ENCODE results near the gene LHFPL5.

Gene LHFPL5

DNA sequence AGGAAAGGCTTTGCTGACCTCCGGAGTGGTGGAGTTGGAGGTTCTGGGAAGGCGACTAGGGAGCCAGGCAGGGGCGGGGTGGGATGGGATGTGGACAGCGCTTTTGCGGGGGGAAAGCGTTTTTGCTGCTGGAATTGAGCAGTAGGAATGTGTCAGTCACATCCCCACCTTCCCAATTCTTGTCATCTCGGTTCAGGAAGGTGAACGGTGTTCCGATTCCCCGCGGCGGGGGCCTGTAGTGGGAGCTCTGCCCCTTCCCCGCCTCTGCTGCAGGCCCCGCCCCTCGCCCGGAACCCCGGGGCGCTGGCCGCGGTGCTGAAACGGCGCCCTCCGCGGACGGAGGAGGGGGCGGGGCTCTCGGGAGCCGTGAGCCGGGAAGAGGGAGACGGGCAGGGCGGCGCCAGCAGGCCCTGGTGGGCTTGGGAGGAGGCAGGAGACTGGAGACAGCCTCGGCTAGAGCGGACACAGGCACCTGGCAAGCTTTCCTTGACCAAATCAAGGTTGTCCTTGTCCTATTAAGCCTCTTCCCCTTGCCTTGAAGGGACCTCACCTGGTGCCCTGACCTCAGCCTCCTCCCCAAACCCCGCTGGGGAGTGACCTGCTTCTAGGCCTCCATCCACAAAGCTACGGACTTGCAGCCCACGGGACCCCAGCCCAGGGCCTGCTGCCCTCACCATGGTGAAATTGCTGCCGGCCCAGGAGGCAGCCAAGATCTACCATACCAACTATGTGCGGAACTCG is at the start of gene LHFPL5:
LHFPL5 (plus strand) TSS at position 357 of the 741 bp plus-strand sequence; CDS start at position 676, 319 bp downstream.
- FAIRE-seq, result no peak

DNA sequence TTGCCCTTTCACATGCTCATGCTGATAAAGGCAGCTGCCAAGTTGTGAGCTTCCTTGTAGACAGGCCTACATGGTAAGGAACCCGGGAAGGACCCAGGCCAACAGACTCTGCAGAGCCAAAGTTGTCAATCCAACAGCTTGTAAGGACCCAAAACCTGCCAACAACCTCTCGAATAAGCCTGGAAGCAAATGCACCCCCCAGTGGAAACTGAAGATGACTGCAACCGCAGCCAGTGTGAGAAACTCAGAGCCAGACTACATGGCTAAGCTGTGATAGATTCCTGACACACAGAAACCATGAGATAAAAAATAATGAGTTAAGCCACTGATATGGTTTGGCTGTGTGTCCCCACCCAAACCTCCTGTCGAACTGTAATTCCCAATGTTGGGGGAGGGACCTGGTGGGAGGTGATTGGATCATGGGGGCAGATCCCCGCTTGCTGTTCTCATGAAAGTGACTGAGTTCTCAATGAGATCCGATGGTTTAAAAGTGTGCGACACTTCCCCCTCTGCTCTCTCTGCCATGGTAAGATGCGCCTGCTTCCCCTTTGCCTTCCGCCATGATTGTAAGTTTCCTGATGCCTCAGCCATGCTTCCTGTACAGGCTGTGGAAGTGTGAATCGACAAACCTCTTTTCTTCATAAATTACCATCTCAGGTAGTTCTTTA is 47.6 kb upstream of the LHFPL5 start:
- no peak for FAIRE-seq

DNA sequence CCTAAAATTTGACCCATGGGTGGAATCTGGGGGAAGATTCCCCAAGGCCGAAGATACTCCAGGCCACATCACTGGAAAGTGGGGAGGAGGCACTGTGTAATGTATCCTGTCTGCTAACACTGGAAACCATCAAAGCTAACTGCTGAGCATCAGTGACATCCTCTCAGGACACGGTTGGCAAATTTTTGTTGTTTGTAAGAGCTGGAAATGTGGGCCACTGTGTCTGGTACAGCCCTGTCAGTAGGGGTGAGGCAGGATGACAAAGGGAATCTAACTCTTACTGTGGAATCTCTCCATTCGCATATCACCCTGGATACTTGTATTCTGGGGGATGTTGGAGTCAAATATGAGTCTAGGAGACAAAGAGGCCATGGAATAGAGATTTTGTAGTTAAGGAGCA is 45.7 kb upstream of the LHFPL5 start:
- FAIRE-seq, result no peak

DNA sequence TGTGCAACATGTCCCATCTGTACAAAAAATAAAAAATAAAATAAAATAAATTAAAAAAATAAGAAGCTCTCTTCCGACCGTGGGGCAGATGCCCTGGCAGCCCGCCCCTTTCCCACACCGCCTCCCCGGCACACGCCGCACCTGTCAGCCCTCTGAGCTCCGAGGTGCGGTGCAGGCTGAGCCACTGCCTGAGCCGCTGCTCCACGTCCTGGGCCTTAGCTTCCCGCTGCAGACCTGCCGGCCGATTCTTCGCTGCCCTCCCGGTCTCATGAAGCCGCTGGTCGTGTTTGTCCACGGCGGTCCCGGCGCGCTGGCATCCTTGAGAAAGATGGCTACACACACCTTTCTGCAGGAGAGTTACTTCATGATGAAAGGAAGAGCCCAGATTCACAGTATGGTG is 39.4 kb upstream of the LHFPL5 start:
- FAIRE-seq, result no peak

DNA sequence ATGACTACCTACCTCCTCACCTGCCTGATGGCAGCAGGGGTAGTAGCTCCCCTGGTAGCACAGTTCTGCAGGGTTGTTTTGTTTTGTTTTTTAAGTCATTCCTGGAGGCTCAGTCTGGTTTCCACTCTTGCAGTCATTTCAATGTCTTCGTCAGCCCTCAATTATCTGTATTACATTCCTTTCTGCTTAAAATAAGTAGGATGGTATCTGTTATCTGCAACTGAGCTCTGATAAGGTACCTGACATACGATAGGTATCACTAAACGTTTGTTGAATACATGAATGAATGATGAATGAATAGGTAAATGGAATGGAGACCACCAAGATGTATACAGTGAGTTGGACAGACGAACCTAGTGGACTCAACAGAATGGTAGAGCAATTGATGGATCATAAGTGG is 35.9 kb upstream of the LHFPL5 start:
- FAIRE-seq, result no peak

DNA sequence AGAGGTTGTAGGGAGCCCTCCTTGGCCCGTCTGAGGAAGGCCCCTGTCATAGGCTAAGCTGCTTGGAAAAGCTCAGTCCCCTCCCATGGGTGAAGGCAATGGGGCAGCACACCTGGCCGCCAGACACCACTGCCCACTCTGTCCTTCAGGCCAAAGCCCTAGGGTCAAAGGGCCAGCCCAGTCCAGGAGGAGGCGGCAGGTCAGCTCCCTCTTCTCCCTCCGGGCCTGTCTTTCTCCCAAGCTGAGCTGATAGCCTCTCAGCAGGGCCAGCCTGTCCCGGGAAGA is 33.9 kb upstream of the LHFPL5 start:
- FAIRE-seq, result no peak

DNA sequence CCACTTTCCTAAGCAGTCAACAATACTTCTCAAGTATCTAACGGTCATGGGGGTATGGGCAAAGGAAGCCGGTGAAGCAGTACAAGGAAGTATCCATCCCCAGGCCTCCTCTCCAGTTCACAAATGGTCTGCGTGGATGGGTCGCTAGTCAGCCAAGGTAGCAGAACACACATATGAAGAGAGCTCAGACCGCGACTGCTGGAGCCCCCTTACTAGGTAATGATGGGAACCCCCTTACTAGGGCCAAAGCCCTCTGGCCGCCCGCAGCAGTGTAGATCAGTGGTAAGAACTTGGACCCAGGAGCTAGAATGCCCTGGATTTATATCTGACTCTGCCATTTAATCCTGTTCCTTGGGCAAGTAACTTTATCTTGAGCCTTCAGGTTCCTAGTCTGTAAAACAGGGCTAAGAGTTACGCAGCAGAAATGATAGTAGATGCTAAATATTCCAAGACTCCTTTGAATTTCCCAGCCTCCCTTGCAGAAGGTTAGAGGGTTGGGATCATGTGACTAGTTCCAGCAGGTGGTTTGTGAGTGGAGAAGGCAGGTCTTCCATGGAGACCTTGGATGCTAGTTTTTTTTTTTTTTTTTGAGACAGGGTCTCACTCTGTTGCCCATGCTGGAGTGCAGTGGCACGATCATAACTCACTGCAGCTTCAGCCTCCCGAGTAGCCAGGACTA is 30.9 kb upstream of the LHFPL5 start:
- no peak for FAIRE-seq

DNA sequence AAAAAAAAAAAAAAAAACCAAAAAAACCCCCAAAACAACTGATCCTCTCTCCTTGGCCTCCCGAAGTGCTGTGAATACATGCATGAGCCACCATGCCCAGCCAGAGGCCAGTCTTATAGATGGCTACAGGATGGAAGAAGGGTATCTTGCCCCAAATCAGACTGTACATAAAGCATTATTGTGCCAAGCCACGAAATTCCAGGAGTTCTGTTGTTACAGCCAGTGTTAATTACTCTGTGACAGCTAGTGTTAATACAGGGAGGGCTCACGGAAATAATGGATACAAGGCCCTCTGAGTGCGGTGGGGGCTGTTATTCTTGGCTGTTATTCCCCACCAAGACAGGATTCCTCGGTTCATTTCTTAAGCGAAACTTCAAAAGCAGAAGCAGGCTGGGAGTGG is 30.1 kb upstream of the LHFPL5 start:
- no peak for FAIRE-seq

DNA sequence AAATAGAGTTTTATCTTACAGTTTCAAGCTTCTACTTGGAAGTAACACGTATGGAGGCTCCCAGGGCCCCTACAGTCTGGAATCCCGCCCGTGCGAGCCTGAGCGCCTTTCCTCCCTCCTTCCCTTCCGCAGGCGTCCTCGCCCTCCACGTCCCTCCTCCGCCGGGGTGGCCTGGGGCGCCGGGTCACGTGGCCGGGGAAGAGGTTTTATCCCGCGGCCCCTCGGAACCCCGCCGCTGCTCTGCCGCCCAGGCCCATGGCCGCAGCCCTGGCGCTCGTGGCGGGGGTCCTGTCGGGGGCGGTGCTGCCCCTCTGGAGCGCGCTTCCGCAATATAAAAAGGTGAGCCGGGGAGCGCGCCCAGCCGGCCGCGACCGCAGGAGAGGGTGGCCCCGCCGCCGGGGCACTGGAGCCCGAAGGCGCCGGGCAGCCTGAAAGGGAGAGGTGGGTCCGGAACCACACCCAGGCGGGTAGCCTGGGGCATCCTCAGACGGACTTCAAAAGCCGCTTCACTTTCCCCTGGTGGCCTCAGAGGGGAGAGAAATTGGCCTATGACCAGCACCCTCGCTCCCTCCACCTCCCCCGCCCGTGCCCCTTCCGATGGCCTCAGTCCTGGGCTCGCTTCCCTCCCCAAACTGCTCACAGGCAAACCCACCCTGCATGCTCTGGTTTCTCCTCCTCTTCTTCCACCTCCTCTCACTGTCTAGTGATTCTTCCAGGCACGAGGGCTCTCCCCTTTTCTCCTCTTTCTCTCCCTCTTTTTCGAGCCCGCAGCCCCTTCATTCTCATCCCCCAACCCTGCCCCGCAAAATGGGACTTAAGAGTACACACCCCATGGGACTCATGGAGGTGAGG is 28.6 kb upstream of the LHFPL5 start, which contains the start of gene CLPSL2:
CLPSL2 (plus strand) TSS at position 235 of the 852 bp plus-strand sequence; CDS start at position 256, 21 bp downstream.
- FAIRE-seq, result no peak

DNA sequence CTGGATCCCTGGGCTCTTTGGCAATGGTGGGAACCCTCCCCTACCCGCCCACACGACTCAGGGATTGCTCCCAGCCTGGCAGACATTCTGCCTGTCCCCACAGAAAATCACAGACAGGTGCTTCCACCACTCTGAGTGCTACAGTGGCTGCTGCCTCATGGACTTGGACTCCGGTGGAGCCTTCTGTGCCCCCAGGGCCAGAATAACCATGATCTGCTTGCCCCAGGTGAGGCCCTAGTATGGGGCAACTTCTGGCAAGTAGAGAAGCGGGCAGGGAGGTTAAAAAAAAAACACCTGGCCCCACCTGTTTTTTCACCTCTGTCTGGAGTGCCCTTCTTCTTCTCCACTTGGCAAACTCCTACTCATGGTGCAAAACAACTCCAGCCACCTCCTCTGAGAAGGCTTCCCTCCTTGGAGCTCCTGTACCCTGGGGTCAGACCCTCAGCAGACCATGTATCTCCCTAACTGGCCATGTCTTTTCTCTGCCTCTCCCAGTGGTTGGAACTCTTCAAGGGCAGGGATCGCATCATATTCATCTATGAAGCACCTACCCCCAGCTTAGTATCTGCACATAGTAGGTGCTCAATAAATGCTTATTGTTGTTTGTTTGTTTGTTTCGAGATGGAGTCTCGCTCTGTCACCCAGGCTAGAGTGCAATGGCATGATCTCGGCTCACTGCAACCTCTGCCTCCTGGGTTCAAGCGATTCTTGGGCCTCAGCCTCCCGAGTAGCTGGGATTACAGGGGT is 27.6 kb upstream of the LHFPL5 start:
- FAIRE-seq, result no peak

DNA sequence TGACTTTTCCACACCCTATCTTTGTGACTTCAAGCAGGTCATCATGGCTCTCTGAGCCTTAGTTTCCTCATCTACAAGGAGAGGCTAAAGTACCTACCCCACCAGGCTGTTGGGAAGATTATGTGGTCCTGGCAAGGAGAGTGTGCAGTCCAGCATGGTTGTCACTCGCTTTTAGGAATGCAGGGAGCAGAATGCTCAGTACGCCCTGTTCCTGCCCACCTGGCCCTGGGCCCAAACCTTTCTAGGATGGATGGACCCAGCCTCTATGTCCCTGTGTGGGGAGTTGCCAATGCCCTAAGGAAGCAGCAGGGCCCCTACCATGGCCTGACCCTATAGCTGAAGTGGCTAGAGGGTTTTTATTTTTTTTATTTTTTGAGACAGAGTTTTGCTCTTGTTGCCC is 26.7 kb upstream of the LHFPL5 start:
- no peak for FAIRE-seq

DNA sequence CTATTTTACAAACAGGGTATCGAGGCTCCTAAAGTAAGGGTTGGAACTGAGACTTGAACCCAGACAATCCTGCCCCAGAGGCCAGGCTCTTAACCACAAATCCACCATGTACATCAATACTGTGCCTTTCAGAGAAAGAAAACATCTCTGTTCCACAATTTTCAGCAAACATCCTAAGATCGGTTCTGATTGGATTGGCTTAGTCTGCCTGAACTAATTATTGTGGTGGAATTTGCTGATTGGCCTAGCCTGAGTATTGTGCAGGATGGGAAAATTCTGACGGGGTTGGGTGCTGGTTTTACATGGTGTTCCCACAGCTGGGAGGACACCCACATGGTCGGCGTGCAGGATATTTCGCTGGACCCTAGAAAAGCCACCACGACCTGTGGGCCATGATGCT is 24.4 kb upstream of the LHFPL5 start, which contains the start of gene CLPSL1:
CLPSL1 (plus strand) TSS at position 301 of the 400 bp plus-strand sequence; CDS start at position 393, 92 bp downstream.
- FAIRE-seq, result no peak

DNA sequence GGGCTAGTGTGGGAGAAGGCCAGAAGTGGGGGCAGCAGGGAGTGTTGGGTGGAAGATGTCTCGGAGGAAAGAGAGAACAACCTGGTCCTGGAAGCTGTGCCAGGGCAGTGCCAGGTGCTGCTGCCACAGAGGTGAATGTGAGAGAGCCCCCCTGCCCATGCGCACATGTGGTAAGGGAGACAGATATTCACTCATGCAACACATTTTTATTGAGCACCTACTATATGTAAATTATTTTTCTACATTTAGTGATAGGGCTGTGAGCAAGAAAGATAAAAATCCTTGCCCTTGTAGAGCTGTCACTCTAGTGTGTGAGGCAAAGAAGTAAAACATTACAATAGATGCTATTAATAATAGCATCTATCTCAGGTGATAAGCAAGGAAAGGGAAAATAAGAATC is 23.9 kb upstream of the LHFPL5 start:
- FAIRE-seq, result no peak

DNA sequence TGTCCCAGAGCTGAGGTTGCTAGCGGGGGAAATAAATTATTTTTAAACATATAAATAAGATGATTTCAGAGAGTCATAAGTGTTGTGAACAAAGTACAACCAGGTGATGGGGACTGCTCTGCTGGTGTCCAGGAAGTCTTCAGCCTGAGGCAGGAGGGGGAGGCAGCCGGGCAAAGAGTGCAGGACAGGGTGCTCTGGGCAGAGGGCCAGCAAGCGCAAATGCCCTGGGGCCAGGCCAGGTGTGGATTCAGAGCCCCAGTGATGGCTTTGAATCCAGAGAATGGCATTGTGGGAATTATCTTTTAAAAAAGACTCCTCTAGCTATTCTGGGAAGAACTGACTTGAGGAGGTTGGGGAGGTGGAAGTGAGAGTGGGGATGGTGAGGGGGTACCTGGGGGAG is 22.7 kb upstream of the LHFPL5 start:
- no peak for FAIRE-seq

DNA sequence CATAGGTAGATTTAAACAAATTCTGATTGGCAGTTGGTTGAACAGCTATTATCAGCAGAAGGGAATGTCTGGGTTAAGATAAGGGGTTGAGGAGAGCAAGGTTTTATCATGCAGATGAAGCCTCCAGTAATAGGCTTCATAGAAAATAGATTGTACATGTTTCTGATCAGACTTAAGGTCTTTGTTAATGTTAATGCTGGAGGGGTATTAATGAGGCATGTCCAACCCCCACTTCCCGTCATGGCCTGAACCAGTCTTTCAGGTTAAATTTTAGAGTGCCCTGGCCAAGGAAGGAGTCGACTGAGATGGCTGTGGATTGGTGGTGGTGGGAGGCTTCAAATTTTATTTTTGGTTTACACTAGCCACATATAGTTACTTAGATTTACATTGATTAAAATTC is 21.0 kb upstream of the LHFPL5 start:
- no peak for FAIRE-seq

DNA sequence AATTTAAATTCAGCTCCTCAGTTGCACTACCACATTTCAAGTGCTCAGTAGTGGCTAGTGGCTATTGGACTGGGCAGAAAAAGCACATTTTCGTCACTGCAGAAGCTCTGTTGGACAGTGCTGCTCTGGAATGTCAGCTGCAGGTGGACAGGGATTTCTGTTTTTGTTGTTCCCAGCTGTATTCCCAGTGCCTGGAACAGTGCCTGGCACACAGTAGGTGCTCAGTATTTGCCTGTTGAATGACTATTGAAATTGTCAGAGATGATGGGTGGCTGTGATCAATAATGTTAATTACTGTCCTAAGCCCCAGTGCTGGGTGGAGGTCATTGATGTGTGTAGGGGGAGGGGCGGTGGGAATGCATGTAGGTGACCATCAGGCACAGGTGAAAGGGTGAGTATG is 18.9 kb upstream of the LHFPL5 start:
- FAIRE-seq, result no peak

DNA sequence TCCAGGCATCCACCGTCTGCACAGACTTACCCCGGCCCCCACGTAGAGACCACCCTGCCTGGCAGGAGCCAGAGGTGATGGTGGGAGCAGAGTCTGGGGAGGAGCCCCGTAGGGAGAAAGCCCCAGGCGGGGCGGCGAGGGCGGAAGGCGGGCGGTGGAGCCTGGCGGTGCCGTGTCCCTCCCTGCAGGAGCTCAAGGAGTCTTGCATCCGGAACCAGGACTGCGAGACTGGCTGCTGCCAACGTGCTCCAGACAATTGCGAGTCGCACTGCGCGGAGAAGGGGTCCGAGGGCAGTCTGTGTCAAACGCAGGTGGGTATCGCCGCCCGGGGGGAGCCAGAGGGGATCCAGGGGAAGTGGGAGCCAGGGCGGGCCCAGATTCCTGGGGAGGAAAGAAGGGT is 18.3 kb upstream of the LHFPL5 start:
- no peak for FAIRE-seq

DNA sequence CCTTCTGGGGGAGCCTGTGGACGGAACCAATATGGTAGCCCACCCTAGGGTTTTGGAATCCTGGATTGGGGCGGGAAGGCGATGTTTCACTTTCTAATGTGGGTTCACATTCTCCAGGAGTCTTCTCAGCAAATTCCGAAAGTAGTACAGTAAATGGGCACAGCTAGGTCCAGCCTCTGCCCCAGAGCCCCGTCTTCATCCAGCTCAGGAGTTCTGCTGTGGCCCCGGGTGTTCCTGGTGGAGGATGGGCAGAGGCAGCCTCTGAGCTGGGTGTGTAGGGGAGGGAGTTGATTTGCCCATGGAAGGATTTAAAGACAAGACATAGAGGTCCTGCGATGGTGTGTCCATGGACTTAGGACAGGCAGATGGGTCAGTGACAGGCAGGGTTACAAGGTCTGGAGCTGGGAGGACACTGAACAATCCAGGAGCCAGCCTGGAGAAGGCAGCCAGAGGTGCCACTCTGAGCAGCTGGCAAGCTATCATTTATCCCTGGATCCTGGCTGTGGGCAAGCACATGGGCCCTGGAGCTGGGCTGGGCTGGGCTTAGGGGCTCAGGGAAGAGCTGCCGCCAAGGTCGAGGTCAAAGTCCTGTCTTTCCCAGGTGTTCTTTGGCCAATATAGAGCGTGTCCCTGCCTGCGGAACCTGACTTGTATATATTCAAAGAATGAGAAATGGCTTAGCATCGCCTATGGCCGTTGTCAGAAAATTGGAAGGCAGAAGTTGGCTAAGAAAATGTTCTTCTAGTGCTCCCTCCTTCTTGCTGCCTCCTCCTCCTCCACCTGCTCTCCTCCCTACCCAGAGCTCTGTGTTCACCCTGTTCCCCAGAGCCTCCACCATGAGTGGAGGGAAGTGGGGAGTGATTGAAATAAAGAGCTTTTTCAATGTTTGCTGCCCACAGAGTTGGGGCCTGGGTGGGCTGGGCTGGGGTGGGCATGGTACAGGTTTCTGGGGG is 17.6 kb upstream of the LHFPL5 start:
- no peak for FAIRE-seq

DNA sequence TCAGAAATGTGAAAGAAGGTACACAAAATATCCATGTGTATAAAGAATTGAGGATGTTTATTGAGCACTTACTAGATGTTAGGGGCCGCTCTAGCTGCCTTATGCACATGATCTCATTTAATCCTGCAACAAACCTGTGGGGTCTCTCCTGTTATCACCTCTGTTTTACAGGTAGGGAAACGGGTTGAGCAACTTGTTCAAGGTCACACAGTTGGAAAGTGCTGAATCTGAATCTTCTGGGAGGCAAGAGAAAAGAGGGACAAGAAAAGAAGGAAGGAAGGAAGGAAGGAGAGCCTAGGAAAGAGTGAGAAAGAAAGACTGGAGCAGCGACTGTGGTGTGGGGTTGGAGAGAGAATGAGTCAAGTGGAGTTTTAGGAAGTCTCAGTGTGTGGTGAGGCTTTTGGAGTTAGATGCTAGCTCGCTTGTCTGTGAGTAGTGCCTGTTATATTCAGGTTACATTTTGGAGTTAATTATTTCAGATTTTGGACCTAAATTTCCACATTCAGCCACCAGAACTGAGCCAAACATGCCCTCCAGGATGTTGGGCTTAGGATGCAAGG is 16.6 kb upstream of the LHFPL5 start:
- no peak for FAIRE-seq

DNA sequence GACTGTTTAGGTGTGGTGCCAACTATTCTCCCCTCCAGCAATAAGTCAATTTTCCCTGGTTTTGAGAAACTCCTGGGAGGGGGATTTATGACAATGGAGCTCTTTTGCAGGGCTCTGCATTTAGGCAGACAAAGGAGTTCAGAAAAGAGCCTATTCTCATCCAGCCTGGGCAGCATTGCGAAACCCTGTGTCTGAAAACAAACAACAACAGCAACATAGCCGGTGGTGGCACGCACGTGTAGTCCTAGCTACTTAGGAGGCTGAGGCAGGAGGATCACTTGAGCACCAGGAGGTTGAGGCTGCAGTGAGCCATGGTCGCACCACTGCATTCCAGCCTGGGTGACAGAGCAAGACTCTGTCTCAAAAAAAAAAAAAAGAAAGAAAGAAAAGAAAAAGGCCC is 14.5 kb upstream of the LHFPL5 start:
- FAIRE-seq, result no peak
